GM23338 (cell line): ENCODE results near the gene ADGRB3. TPM values are rescaled to one million over a fixed set of nuclear protein-coding genes. Genes with fewer than 3 reads are reported as not detected.

Source experiments
- ATAC-seq: fragments of 200-7000 bp; cut with Tn5 transposase; 3 replicates; pipeline ENCODE4 v1.9.1; 2020
- DNase-seq: peaks from one replicate; pipeline ENCODE4 v3.0.0-alpha.2; 2015; ENCODE audit warnings: low spot score
- H2AFZ ChIP-seq: fragments of 200-600 bp; sonication (generic); 2 replicates; pipeline ENCODE4 v1.8.0; 2016; ENCODE audit warnings: antibody characterized with exemption, mild to moderate bottlenecking, moderate library complexity
- H3F3A ChIP-seq: fragments of 200-600 bp; sonication (generic); replicated peaks from 2 replicates; pipeline ENCODE4 v1.8.0; 2017; ENCODE audit warnings: antibody characterized with exemption, mixed run types, low read depth
- H3K27ac ChIP-seq: fragments of 200-600 bp; sonication (generic); 2 replicates; pipeline ENCODE4 v1.6.1; 2016; ENCODE audit warnings: low read depth
- H3K27me3 ChIP-seq: fragments of 200-600 bp; sonication (generic); 2 replicates; pipeline ENCODE4 v1.8.0; 2016; ENCODE audit warnings: mild to moderate bottlenecking, mixed run types, moderate library complexity; ENCODE audit not compliant: insufficient read depth
- H3K36me3 ChIP-seq: fragments of 200-600 bp; sonication (generic); 2 replicates; pipeline ENCODE4 v1.8.0; 2016; ENCODE audit warnings: mild to moderate bottlenecking; ENCODE audit not compliant: insufficient read depth
- H3K4me1 ChIP-seq: fragments of 200-600 bp; sonication (generic); 2 replicates; pipeline ENCODE4 v1.8.0; 2016; ENCODE audit warnings: mild to moderate bottlenecking, moderate library complexity; ENCODE audit not compliant: insufficient read depth
- H3K4me2 ChIP-seq: fragments of 200-600 bp; sonication (generic); 2 replicates; pipeline ENCODE4 v1.7.1; 2017; ENCODE audit warnings: mixed run types
- H3K4me3 ChIP-seq: fragments of 200-600 bp; sonication (generic); 2 replicates; pipeline ENCODE4 v1.6.1; 2016; ENCODE audit warnings: mixed run types
- H3K79me2 ChIP-seq: fragments of 200-600 bp; sonication (generic); replicated peaks from 2 replicates; pipeline ENCODE4 v1.8.0; 2017; ENCODE audit warnings: mild to moderate bottlenecking; ENCODE audit not compliant: insufficient read depth
- H3K9me2 ChIP-seq: fragments of 200-600 bp; sonication (generic); 2 replicates; pipeline ENCODE4 v1.8.0; 2017; ENCODE audit not compliant: insufficient read depth
- H4K20me1 ChIP-seq: fragments of 200-600 bp; sonication (generic); replicated peaks from 2 replicates; pipeline ENCODE4 v1.8.0; 2017; ENCODE audit warnings: mild to moderate bottlenecking; ENCODE audit not compliant: insufficient read depth
- H3K27ac Mint-ChIP-seq: 2 replicates; pipeline ENCODE4 v1.8.0; 2020; ENCODE audit warnings: inconsistent platforms, mild to moderate bottlenecking, moderate library complexity, mixed read lengths
- H3K27me3 Mint-ChIP-seq: 3 replicates; pipeline ENCODE4 v1.8.0; 2022; ENCODE audit warnings: low read depth, mild to moderate bottlenecking, moderate library complexity, mixed read lengths, inconsistent platforms; ENCODE audit not compliant: insufficient read depth, poor library complexity
- H3K36me3 Mint-ChIP-seq: 3 replicates; pipeline ENCODE4 v1.8.0; 2021; ENCODE audit warnings: low read depth, mild to moderate bottlenecking, inconsistent platforms, moderate library complexity, mixed read lengths
- H3K4me1 Mint-ChIP-seq: 3 replicates; pipeline ENCODE4 v1.8.0; 2020; ENCODE audit warnings: mild to moderate bottlenecking, inconsistent platforms, mixed read lengths
- H3K4me3 Mint-ChIP-seq: 3 replicates; pipeline ENCODE4 v1.8.0; 2021; ENCODE audit warnings: moderate library complexity, mild to moderate bottlenecking, inconsistent platforms, mixed read lengths
- H3K9me3 Mint-ChIP-seq: 3 replicates; pipeline ENCODE4 v1.8.0; 2020; ENCODE audit warnings: moderate library complexity, mild to moderate bottlenecking, inconsistent platforms, mixed read lengths
- CREB1 ChIP-seq: fragments of 250-450 bp; sonication (Bioruptor Pico); IDR thresholded peaks from 2 replicates; pipeline ENCODE4 v1.5.0; 2020; ENCODE audit warnings: low read depth, mild to moderate bottlenecking, moderate library complexity
- CTCF ChIP-seq, 2 experiments: fragments of 200-600 bp in 1 of 2; sonication (generic) in 1 of 2; conservative IDR thresholded peaks; 2 replicates each; pipeline versions ENCODE4 v1.5.1 to v1.6.1; 2016 to 2017; ENCODE audit warnings: antibody characterized with exemption in 2 of 2, low read depth in 2 of 2, mild to moderate bottlenecking in 2 of 2, moderate library complexity in 1 of 2
- ETS1 ChIP-seq: IDR thresholded peaks from 2 replicates; pipeline ENCODE4 v1.6.1; 2016; ENCODE audit warnings: antibody characterized with exemption
- EZH2 ChIP-seq: fragments of 200-600 bp; sonication (generic); IDR thresholded peaks from one replicate; pipeline ENCODE4 v1.8.0; 2017; ENCODE audit warnings: antibody characterized with exemption, mild to moderate bottlenecking, low read depth; ENCODE audit not compliant: unreplicated experiment
- EZH2phosphoT487 ChIP-seq: fragments of 200-600 bp; sonication (generic); IDR thresholded peaks from one replicate; pipeline ENCODE4 v1.8.1; 2018; ENCODE audit warnings: antibody characterized with exemption; ENCODE audit not compliant: unreplicated experiment
- NANOG ChIP-seq: IDR thresholded peaks from 2 replicates; pipeline ENCODE4 v1.6.1; 2016; ENCODE audit warnings: antibody characterized with exemption, borderline replicate concordance
- POLR2AphosphoS5 ChIP-seq: IDR thresholded peaks from 2 replicates; pipeline ENCODE4 v1.6.1; 2016; ENCODE audit warnings: antibody characterized with exemption, low read depth
- REST ChIP-seq: IDR thresholded peaks from one replicate; pipeline ENCODE4 v1.6.1; 2018; ENCODE audit warnings: antibody characterized with exemption; ENCODE audit not compliant: unreplicated experiment
- ZNF114 ChIP-seq: fragments of 250-450 bp; sonication (Bioruptor Pico); IDR thresholded peaks from 2 replicates; pipeline ENCODE4 v1.5.0; 2020; ENCODE audit warnings: mild to moderate bottlenecking, moderate library complexity
- ZNF331 ChIP-seq: fragments of 250-450 bp; sonication (Bioruptor Pico); IDR thresholded peaks from 2 replicates; pipeline ENCODE4 v1.5.0; 2020; ENCODE audit warnings: low read depth, mild to moderate bottlenecking, moderate library complexity
- polyA plus RNA-seq: library from polyadenylated mRNA; unstranded; fragments of >200 nt; fragmentation: Nextera tagmentation; extraction: Ambion mirVana; gene quantifications from 2 replicates; pipeline ENCODE4 v1.2.1, GENCODE V29; 2016
- total RNA-seq: library from RNA; depleted of rRNA; stranded (reverse); fragments of >200 nt; shearing (Covaris generic); gene quantifications from 2 replicates; pipeline ENCODE4 v1.2.3, GENCODE V29; 2014
- TF ChIP-seq, protein P1 (sequence below): fragments of 250-450 bp; sonication (Bioruptor Pico); IDR thresholded peaks from 2 replicates; pipeline ENCODE4 v1.5.0; 2020; ENCODE audit warnings: mild to moderate bottlenecking, moderate library complexity

ADGRB3 gene
- total and polyA plus RNA-seq, 2 experiments from 2014 or later: 0.92 to 4.0 TPM

DNA sequence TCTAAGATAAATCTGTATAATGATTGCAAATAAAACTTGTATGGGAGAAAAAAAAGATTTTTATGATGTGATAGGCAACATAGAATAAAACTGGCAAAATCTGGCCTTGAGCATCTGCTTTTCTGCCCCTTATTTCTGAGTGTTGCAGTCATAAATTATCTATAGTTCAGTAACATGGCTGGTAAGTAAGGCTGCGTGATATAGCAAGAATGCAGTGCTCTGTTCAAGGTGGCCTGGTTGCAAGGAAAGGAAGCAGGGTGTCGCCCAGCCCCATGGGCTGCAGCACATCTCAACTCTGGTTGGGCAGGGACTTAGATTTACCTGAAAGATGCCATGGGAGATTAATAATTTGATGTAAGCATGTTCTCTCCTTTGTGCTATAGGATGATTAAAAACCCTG is 582.3 kb downstream of the ADGRB3 start (continued):
- TF ChIP-seq REST (no peak), EZH2 (no peak), ETS1 (no peak), CREB1 (CRISPR knock-in tag) (no peak), ZNF331 (CRISPR knock-in tag) (no peak), POLR2AphosphoS5 (no peak)

- no peaks in the 10 kb centered on the region for H3K36me3 Mint-ChIP-seq
- TF ChIP-seq, protein P1, sequence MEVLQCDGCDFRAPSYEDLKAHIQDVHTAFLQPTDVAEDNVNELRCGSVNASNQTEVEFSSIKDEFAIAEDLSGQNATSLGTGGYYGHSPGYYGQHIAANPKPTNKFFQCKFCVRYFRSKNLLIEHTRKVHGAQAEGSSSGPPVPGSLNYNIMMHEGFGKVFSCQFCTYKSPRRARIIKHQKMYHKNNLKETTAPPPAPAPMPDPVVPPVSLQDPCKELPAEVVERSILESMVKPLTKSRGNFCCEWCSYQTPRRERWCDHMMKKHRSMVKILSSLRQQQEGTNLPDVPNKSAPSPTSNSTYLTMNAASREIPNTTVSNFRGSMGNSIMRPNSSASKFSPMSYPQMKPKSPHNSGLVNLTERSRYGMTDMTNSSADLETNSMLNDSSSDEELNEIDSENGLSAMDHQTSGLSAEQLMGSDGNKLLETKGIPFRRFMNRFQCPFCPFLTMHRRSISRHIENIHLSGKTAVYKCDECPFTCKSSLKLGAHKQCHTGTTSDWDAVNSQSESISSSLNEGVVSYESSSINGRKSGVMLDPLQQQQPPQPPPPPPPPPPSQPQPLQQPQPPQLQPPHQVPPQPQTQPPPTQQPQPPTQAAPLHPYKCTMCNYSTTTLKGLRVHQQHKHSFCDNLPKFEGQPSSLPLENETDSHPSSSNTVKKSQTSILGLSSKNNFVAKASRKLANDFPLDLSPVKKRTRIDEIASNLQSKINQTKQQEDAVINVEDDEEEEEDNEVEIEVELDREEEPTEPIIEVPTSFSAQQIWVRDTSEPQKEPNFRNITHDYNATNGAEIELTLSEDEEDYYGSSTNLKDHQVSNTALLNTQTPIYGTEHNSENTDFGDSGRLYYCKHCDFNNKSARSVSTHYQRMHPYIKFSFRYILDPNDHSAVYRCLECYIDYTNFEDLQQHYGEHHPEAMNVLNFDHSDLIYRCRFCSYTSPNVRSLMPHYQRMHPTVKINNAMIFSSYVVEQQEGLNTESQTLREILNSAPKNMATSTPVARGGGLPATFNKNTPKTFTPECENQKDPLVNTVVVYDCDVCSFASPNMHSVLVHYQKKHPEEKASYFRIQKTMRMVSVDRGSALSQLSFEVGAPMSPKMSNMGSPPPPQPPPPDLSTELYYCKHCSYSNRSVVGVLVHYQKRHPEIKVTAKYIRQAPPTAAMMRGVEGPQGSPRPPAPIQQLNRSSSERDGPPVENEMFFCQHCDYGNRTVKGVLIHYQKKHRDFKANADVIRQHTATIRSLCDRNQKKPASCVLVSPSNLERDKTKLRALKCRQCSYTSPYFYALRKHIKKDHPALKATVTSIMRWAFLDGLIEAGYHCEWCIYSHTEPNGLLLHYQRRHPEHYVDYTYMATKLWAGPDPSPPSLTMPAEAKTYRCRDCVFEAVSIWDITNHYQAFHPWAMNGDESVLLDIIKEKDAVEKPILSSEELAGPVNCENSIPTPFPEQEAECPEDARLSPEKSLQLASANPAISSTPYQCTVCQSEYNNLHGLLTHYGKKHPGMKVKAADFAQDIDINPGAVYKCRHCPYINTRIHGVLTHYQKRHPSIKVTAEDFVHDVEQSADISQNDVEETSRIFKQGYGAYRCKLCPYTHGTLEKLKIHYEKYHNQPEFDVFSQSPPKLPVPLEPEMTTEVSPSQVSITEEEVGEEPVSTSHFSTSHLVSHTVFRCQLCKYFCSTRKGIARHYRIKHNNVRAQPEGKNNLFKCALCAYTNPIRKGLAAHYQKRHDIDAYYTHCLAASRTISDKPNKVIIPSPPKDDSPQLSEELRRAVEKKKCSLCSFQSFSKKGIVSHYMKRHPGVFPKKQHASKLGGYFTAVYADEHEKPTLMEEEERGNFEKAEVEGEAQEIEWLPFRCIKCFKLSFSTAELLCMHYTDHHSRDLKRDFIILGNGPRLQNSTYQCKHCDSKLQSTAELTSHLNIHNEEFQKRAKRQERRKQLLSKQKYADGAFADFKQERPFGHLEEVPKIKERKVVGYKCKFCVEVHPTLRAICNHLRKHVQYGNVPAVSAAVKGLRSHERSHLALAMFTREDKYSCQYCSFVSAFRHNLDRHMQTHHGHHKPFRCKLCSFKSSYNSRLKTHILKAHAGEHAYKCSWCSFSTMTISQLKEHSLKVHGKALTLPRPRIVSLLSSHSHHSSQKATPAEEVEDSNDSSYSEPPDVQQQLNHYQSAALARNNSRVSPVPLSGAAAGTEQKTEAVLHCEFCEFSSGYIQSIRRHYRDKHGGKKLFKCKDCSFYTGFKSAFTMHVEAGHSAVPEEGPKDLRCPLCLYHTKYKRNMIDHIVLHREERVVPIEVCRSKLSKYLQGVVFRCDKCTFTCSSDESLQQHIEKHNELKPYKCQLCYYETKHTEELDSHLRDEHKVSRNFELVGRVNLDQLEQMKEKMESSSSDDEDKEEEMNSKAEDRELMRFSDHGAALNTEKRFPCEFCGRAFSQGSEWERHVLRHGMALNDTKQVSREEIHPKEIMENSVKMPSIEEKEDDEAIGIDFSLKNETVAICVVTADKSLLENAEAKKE (CRISPR knock-in tag): peak; percentile 70
- TF ChIP-seq EZH2phosphoT487: no peak
- no peak for TF ChIP-seq ZNF114 (CRISPR knock-in tag)
- no peak for TF ChIP-seq CTCF (conservative IDR thresholded peaks at IDR 0.05; ENCODE audit: low read depth in 2 of 2)
- TF ChIP-seq NANOG: peak; percentile 71
- TF ChIP-seq CREB1 (CRISPR knock-in tag): no peak
- H3K27ac Mint-ChIP-seq: peak overlapping the region; percentile 93
- Histone ChIP-seq H2AFZ (no peak overlapping the region), H3K4me1 (peaks cover 59% of the 10 kb centered on the region), H3K27me3 (no peaks in the 10 kb centered on the region), H3K27ac (peak overlapping the region; percentile 58; the same call in 1 of the 2 replicates), H3K36me3 (no peaks in the 10 kb centered on the region), H3K4me2 (peak overlapping the region; percentile 47), H3K79me2 (no peaks in the 10 kb centered on the region), H3K9me2 (no peaks in the 10 kb centered on the region), H3F3A (no peaks in the 10 kb centered on the region), H3K4me3 (peak overlapping the region; percentile 1; the same call in 1 of the 2 replicates), H4K20me1 (no peaks in the 10 kb centered on the region)
- peaks cover 6% of the 10 kb centered on the region for H3K27me3 Mint-ChIP-seq
- peaks cover 68% of the 10 kb centered on the region for H3K4me1 Mint-ChIP-seq
- no peaks in the 10 kb centered on the region for H3K9me3 Mint-ChIP-seq
- peak overlapping the region; percentile 38; the same call in 2 of the 3 replicates for H3K4me3 Mint-ChIP-seq
- DNase-seq (peak; percentile 29), ATAC-seq (peak; percentile 41)
Measured at GRCh38 chr6:69220375-69220774, 585.3 kb downstream of the ADGRB3 start.
